GM19452 (cell line): ENCODE measurements around the gene SUCLA2.
"Not testable (repeated sequence)": the region's sequence is repeated elsewhere in the genome, so short reads cannot be mapped to it uniquely, and the experiment has no call there.

Source experiments
- ATAC-seq: cut with Tn5 transposase; IDR thresholded peaks from one replicate; pipeline ENCODE4 v1.9.1; 2021; ENCODE audit not compliant: unreplicated experiment

SUCLA2 gene

DNA sequence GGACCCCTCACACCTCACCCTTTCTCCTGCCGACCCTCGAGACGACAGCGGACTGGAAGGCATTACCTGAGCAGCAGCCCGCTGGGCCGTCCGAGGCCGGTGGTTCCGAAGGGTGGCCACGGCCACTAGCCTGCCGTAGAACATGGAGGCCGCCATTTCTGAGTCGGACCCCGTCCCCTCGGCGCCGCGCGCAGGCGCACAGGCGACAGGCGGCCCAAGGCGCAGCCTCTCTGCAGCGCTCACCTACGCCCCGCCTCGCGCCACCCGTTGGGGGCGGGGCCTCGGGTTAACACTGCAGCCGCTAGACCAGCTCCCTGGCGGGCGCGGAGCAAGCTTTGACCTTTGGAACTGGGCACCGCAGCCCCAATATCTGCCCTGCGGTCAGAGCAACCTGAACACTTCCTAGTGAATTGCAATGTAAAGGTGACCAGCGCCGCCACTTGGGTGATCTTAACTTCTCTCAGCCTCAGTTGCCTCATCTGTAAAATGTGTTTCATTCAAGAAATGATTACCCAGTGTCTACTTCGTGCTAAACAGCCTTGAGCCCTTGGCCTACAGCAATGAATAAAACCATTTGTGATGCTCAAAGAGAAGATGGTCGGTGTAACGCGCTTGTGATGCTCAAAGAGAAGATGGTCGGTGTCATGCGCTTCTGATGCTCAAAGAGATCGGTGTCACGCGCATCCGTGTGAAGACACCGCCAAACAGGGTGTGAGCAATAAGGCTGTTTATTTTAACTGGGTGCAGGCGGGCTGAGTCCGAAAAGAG, at the start of gene SUCLA2:
Gene SUCLA2 (minus strand): TSS at position 160 of the 768 bp plus-strand sequence. CDS start 4 bp downstream, at position 156.
- peak; percentile 99 for ATAC-seq

- no peak for ATAC-seq
These were observed 49.5 kb upstream of the SUCLA2 start for GRCh38 chr13:48050550-48050949.

DNA sequence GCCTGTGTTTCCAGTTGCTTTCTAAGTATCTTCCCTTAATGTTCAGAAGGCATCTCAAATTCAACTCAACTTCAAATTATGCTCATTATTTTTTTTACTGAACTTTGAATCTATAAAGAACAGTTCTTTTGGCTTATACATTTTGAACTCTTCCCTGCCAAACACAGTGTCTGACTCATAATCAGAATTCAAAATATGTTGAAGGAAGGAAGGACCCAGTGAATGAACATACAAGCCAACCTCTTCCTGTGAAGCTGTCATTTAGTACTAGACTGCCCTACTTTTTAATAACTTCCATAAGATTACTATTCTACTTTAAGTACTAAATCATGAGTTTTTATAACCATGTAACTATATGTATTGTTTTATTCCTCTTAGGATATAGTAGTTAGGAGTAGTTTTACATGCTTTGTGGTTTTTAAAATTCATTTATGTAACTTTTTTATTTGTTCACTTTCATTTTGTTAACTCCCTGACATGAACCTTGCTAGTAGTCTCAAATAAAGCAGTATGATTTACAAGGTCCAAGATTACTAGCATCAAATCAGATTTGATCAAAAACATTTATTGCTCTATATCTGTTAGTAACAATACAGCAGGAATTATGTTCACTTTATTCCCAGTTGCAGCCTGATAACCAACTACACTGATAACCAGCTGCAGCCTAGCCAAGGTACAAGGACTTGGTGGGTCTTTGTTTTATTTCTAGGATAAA, 42.9 kb upstream of the SUCLA2 start:
- peak; percentile 63 for ATAC-seq

DNA sequence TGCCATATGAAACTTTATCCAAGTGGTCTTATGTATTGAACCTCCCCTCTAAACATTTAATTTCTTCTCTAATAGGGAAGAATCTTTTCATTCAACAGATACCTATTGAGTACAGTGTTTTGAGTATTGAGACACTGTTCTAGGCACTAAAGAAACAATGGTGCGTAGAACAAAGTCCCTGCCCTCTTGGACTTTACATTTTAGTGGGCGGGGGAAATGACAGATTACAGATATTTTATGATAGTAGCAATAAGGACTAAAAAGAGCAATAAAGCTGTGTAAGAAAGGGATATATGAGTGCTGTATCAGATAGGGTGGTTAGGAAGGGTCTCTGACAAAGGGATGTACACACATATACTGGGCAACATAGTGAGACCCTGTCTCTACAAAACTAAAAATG, 41.8 kb upstream of the SUCLA2 start:
- no peak for ATAC-seq

DNA sequence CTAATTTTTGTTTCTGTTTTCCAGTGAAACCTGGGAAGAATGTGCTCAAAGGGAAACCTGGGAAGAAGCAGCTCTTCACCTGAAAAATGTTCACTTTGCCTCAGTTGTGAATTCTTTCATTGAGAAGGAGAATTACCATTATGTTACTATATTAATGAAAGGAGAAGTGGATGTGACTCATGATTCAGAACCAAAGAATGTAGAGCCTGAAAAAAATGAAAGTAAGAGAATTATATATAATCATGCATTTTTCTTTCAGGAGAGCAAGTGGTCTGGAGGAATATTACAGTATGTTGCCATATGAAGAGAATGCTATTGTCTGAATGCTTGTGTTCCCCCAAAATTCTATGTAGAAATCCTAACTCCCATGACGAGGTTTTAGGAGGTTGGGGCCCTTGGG, 39.8 kb upstream of the SUCLA2 start:
- ATAC-seq = no peak

GRCh38 chr13:48040049-48040448, 39.0 kb upstream of the SUCLA2 start:
- no peak for ATAC-seq

- ATAC-seq = no peak
These were observed 37.7 kb upstream of the SUCLA2 start for GRCh38 chr13:48038761-48039160.

DNA sequence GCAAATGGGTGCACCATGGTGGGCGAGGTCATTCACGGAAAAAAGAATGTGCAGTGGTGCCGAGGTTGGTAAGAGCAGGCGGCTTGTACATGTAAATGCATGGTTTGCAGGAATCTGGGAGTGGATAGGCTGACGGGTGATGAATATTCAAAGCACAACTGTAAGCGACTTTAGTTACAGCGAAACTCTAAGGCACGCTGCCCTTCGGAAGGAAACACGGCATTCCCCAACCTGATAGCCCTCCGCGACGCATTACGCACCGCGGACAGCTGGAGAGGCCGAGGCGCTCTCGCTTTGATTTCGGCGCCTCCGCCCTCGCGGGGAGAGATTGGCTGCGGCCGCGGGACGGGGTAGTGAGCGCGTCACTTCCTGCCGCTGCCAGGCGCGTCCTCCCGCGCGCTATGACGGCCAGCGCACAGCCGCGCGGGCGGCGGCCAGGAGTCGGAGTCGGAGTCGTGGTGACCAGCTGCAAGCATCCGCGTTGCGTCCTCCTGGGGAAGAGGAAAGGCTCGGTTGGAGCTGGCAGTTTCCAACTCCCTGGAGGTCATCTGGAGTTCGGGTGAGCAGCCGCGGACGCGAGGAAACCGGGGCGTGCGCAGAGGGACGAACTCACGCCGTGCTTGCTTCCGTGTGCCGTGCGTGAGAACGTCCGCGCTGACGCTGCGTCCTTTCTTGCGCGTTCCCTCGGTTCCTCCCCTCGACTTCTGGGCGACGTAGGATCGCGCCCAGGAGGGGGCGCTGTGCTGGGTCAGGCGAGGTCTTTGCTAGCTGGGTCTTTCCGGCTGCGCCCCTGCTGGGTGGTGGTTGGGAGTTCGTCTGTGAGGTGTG, 36.5 kb upstream of the SUCLA2 start, which contains the start of gene NUDT15:
Gene NUDT15 (plus strand): TSS at position 381 of the 828 bp plus-strand sequence. CDS start 21 bp downstream, at position 402.
- peak; percentile 94 for ATAC-seq

- no peak for ATAC-seq
These were observed 28.8 kb upstream of the SUCLA2 start for GRCh38 chr13:48029859-48030258.

DNA sequence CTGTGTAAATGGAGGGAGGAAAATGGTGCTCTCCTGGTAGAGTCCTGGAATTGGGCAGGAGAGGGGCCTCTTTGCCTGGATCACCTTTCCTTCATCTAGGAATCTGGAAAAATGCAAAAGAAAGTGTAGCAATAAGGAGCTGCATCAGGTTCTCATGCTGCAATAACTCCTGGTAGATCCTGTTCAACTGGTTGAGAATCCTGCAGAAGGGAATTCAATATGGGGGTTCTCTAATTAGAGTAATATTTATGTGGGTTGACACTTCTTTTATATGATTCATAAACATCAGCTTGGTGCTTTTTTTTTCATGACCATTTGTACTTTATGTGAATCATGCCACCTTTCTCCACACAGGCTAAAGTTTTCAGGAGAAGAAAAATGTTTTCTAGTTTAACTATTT, 27.0 kb upstream of the SUCLA2 start:
- no peak for ATAC-seq

DNA sequence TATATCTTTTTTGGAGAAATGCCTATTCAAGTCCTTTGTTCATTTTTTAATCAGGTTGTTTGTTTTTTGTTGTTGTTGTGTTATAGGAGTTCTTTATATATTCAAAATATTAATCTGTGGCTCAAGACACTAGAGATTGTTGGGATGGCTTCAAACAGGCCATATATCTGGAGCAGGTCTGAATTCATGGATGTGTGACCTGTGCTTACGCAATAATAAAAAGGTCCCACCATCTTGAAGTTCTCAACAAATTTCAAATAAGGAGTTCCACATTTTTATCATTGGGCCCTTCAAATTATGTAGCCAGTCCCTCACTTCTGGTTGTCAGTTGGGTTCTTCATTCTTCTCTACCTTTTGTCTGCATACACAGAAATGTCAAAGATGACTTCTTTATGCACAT, 18.7 kb upstream of the SUCLA2 start:
- no peak for ATAC-seq

DNA sequence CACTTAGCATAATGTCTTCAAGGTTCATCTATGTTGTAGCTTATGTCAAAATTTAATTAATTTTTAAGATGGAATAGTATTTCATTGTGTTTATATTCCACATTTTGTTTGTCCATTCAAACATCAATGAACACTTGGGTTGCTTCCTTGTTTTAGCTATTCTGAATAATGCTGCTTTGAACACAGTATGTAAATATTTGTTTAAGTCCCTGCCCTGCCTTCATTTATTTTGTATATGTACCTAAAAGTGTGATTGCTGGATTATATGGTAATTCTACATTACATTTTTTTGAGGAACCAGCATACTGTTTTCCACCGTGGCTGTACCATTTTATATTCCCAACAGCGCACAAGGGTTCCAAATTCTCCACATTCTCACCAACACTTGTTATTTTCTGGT, 17.6 kb upstream of the SUCLA2 start:
- no peak for ATAC-seq

DNA sequence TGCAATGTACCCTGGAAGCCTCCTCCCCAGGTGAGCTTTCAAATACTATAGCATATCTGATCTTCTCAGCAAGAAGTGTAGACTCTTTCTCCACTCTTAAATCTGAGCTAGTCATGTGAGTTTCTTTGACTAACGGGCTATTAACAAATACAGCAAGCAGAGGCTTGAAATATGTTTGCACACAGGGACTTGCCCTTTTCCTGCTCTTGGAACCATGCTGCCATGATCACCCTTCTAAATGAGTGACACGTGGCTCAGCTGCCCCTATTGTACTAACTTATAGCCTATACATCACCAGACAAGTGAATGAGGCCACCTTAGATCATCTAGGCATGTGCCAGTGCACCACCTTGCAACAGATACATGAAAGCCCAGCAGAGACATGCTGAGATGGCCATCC, 13.3 kb upstream of the SUCLA2 start:
- ATAC-seq = no peak

DNA sequence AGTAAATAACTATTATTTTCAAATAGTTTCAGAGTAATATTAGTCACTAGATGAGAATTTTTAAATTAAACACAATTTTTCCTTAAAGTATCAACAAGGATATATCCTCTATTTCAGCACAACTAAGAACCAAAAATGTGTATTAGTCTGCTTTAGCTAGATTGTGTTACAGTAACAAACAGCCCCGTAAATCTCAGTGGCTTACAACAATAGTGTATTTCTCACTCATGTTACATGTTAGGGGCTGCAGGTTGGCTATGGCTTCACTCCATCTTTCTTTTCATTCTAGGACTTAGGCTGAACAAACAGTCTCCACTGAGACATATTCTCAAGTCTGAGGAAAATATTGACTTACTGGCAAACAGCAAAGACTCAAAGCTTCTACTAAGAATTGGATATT, 11.6 kb upstream of the SUCLA2 start:
- ATAC-seq = no peak

DNA sequence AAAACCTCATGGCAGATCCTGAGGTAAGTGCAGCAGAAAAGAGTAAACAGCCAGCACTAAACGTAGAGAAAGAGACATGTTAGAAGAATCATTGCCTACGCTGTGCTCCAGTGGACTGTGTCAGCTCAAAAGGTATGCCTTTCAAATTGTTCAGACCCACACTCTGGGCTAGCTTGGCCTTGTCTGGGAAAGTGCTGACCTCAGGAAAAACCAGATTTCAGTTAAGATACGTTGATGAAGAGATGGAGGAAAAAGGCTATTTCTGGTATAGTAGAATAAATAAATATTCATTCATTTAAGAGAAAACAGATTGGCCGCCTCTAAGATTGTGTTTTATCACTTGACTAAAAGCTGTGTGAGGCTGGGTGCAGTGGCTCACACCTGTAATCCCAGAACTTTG, 9.6 kb upstream of the SUCLA2 start:
- no peak for ATAC-seq

DNA sequence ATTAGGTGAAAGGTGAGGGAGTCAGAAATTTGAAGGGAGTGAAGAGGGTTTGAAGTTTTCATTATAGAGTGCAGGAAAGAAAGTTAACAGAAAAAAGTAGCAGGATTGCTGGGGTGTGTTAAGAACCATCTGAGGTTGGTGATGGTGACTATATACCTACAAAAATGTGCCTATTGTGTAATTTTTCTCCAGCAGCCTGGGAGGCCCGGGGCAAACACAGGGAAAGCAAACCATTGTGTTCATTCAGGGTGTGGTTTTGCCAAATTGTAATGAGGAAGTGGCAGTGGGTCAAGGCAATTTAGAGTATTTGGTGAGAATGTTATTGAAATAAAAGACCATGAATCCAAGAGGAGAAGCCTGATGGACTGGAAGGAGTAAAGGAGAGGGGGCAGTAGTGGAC, 8.2 kb upstream of the SUCLA2 start:
- ATAC-seq = no peak

- no peak for ATAC-seq
These were observed 5.3 kb upstream of the SUCLA2 start for GRCh38 chr13:48006396-48006795.

DNA sequence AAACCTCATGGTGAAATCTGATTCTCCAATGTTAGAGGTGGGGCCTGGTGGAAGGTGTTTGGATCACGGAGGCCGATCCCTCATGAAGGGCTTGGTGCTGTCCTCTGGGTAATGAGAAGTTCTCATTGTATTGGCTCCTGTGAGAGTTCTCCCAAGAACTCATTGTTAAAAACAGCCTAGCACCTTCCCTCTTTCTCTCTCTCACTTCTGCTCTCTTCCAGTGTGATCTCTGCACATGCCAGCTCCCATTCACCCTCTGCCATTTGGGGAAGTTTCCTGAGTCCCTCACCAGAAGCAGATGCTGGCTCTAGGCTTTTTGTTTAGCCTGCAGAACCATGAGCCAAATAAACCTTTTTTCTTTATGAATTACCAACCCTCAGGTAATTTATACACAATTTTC, 3.1 kb upstream of the SUCLA2 start:
- no peak for ATAC-seq

GRCh38 chr13:48001999-48002398, 926 bp upstream of the SUCLA2 start:
- not testable (repeated sequence) for ATAC-seq

DNA sequence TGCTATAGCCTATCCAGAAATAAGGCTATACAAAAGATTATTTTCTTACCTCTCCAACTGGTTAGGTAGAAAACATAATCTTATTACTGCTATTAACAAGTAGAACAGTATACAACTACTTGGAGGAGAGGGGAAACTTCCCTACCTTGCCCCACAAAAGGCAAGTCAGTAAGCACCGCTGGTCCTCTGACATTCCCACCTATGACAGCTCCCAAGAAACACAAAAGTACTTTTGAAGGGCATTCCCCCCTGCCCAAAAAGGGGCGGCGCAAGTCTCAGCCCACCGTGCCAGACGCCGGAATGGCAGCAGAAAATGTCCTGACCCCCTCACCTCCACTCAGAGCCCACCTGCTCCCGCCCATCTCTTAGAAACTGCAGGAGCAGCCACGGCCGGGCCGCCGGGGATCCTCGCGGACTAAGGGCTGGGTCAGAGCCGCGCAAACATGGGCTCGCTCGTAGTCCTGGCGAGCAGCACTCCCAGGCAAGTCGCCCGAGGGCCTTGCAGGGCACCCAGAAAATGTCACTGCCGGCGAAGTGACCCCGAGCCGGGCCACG, 437 bp downstream of the SUCLA2 start:
- ATAC-seq = peak; percentile 29

GRCh38 chr13:47999973-48000372, 1.1 kb downstream of the SUCLA2 start:
- ATAC-seq = no peak
